ENCODE measurements around the gene ZNF804A. TPM values are rescaled to one million over a fixed set of nuclear protein-coding genes. Genes with fewer than 3 reads are reported as not detected.

ZNF804A gene
- total and polyA plus RNA-seq, 12 donors, result 0.03 to 0.12 (median 0.07) TPM; not detected in 9

GRCh38 chr2:184597571-184597991 is 748 bp upstream of the ZNF804A start:
- Histone ChIP-seq H3K27me3 (peaks cover 0 to 53% (median 24%) of the 10 kb centered on the region in 7 donors), H3K36me3 (no peaks in the 10 kb centered on the region), H3K27ac (peak overlapping the region in 1 of 10 donors; percentile 88), H3K4me3 (peak overlapping the region; percentile 25 to 65 (median 50)), H3K4me1 (peaks cover 0 to 14% (median 8%) of the 10 kb centered on the region in 9 donors), H3K9me3 (no peaks in the 10 kb centered on the region)
- intact Hi-C loops (cut with DNase I), result no loop called here
- no peak for TF ChIP-seq CTCF (IDR thresholded peaks at IDR 0.05)
- DNase-seq, result no peak
- ATAC-seq, result peak in 6 of 8 donors; percentile 39 to 58 (median 48)
- WGBS, 2 donors, result 2% methylated on average over 14 of the region's 14 CpGs

- 0 to 1% methylated on average over 19 of the region's 19 CpGs for WGBS, 2 donors
- no peak for DNase-seq
- intact Hi-C loops (cut with DNase I), result no loop called here
- Histone ChIP-seq H3K36me3 (no peaks in the 10 kb centered on the region), H3K27me3 (peaks cover 0 to 56% (median 24%) of the 10 kb centered on the region in 7 donors), H3K4me3 (peak overlapping the region; percentile 25 to 65 (median 50)), H3K9me3 (no peaks in the 10 kb centered on the region), H3K27ac (peak overlapping the region in 1 of 10 donors; percentile 88), H3K4me1 (peaks cover 0 to 14% (median 8%) of the 10 kb centered on the region in 9 donors)
- ATAC-seq, result no peak
- TF ChIP-seq CTCF (IDR thresholded peaks at IDR 0.05), result no peak
Measured at GRCh38 chr2:184598002-184598315, 370 bp upstream of the ZNF804A start.

GRCh38 chr2:184599054-184599871 is 934 bp downstream of the ZNF804A start:
- ATAC-seq (no peak), DNase-seq (no peak)
- H3K36me3 ChIP-seq, result no peaks in the 10 kb centered on the region
- H3K9me3 ChIP-seq, result no peaks in the 10 kb centered on the region
- peak overlapping the region in 9 of 10 donors; percentile 23 to 65 (median 50) for H3K4me3 ChIP-seq
- peaks cover 0 to 69% (median 24%) of the 10 kb centered on the region in 7 donors for H3K27me3 ChIP-seq
- intact Hi-C loops (cut with DNase I), result no loop called here
- TF ChIP-seq CTCF (IDR thresholded peaks at IDR 0.05), result no peak
- WGBS, 2 donors, result 37 to 38% methylated on average over 7 of the region's 7 CpGs
- peaks cover 0 to 14% (median 8%) of the 10 kb centered on the region in 9 donors for H3K4me1 ChIP-seq
- H3K27ac ChIP-seq, result peak overlapping the region in 1 of 10 donors; percentile 88

GRCh38 chr2:184599872-184600222 is 1.5 kb downstream of the ZNF804A start:
- intact Hi-C loops (cut with DNase I), result no loop called here
- H3K36me3 ChIP-seq, result no peaks in the 10 kb centered on the region
- peaks cover 0 to 14% (median 8%) of the 10 kb centered on the region in 9 donors for H3K4me1 ChIP-seq
- H3K9me3 ChIP-seq, result no peaks in the 10 kb centered on the region
- WGBS, 2 donors, result 90 to 94% methylated on average over 2 of the region's 2 CpGs
- TF ChIP-seq CTCF (IDR thresholded peaks at IDR 0.05), result no peak
- no peak for DNase-seq
- ATAC-seq, result no peak
- H3K4me3 ChIP-seq, result peak overlapping the region in 1 of 10 donors; percentile 65
- H3K27me3 ChIP-seq, result peaks cover 0 to 74% (median 24%) of the 10 kb centered on the region in 7 donors
- H3K27ac ChIP-seq, result peak overlapping the region in 1 of 10 donors; percentile 88

Measured in heart right ventricle (tissue), 16 donors.